GM12878 (cell line): ENCODE data around the gene DESI1. TPM values are rescaled to one million over a fixed set of nuclear protein-coding genes. Genes with fewer than 3 reads are reported as not detected.

ENCODE experiments used
- BHLHE40 ChIP-seq, 2 experiments: fragments of 450-650 bp in 1 of 2; IDR thresholded peaks; 2 replicates each; pipeline ENCODE4 v1.6.1; 2011 to 2017; ENCODE audit warnings: low read depth in 2 of 2, borderline replicate concordance in 1 of 2, improper control_type of control experiment in 1 of 2, low read length in 1 of 2, mild to moderate bottlenecking in 1 of 2
- CEBPB ChIP-seq, 2 experiments: fragments of 150-350 bp in 1 of 2; IDR thresholded peaks; 2 replicates each; pipeline ENCODE4 v1.6.1; 2012 to 2014; ENCODE audit warnings: low read depth in 2 of 2, low read length in 2 of 2, borderline replicate concordance in 1 of 2, inconsistent platforms in 1 of 2
- CHD1 ChIP-seq: IDR thresholded peaks from 2 replicates; pipeline ENCODE4 v1.6.1; 2012; ENCODE audit warnings: low read depth, low read length, improper control_type of control experiment
- CREB1 ChIP-seq: IDR thresholded peaks from 2 replicates; pipeline ENCODE4 v1.6.1; 2012; ENCODE audit warnings: low read depth, mild to moderate bottlenecking, inconsistent platforms
- CREM ChIP-seq: IDR thresholded peaks from 2 replicates; pipeline ENCODE4 v1.6.1; 2014; ENCODE audit warnings: antibody characterized with exemption, low read depth
- FOS ChIP-seq: IDR thresholded peaks from 3 replicates; pipeline ENCODE4 v1.6.1; 2011; ENCODE audit warnings: borderline replicate concordance; ENCODE audit not compliant: insufficient read length; ENCODE audit errors: extremely low read depth
- FOXK2 ChIP-seq: fragments of 450-650 bp; IDR thresholded peaks from 2 replicates; pipeline ENCODE4 v1.6.1; 2017; ENCODE audit warnings: mild to moderate bottlenecking, moderate library complexity
- FOXM1 ChIP-seq: IDR thresholded peaks from 2 replicates; pipeline ENCODE4 v1.6.1; 2012; ENCODE audit warnings: low read depth, mild to moderate bottlenecking, inconsistent platforms, low read length, moderate library complexity
- GABPA ChIP-seq: IDR thresholded peaks from 2 replicates; pipeline ENCODE4 v1.6.1; 2014; ENCODE audit warnings: antibody characterized with exemption, low read depth, mild to moderate bottlenecking, inconsistent platforms
- HCFC1 ChIP-seq: fragments of 150-350 bp; IDR thresholded peaks from 2 replicates; pipeline ENCODE4 v1.6.1; 2014; ENCODE audit warnings: low read length
- HDAC2 ChIP-seq: fragments of 200-600 bp; sonication (generic); IDR thresholded peaks from 2 replicates; pipeline ENCODE4 v1.6.1; 2017
- IKZF2 ChIP-seq, 2 experiments: fragments of 450-650 bp; IDR thresholded peaks; 2 replicates each; pipeline ENCODE4 v1.6.1; 2017; ENCODE audit warnings: mild to moderate bottlenecking in 2 of 2, moderate library complexity in 2 of 2
- JUNB ChIP-seq: IDR thresholded peaks from 2 replicates; pipeline ENCODE4 v1.6.1; 2016; ENCODE audit warnings: antibody characterized with exemption, mild to moderate bottlenecking
- JUND ChIP-seq: IDR thresholded peaks from 2 replicates; pipeline ENCODE4 v1.6.1; 2012; ENCODE audit warnings: low read depth, mild to moderate bottlenecking, low read length, improper control_type of control experiment, moderate library complexity
- POLR2AphosphoS5 ChIP-seq: IDR thresholded peaks from 2 replicates; pipeline ENCODE4 v1.6.1; 2011; ENCODE audit warnings: mild to moderate bottlenecking, low read length, inconsistent platforms
- RAD21 ChIP-seq: IDR thresholded peaks from 2 replicates; pipeline ENCODE4 v1.6.1; 2011; ENCODE audit warnings: mild to moderate bottlenecking, low read depth, low read length, moderate library complexity; ENCODE audit not compliant: insufficient read depth
- ZBTB40 ChIP-seq: fragments of 450-650 bp; IDR thresholded peaks from 2 replicates; pipeline ENCODE4 v1.6.1; 2016; ENCODE audit warnings: mild to moderate bottlenecking, moderate library complexity, borderline replicate concordance
- ZNF217 ChIP-seq: fragments of 450-650 bp; IDR thresholded peaks from 2 replicates; pipeline ENCODE4 v1.6.1; 2017; ENCODE audit warnings: antibody characterized with exemption, mild to moderate bottlenecking
- ZZZ3 ChIP-seq: IDR thresholded peaks from 2 replicates; pipeline ENCODE4 v1.6.1; 2011; ENCODE audit warnings: low read depth; ENCODE audit not compliant: control insufficient read depth, insufficient read length
- polyA plus RNA-seq, 11 experiments: library from polyadenylated mRNA; depleted of rRNA in 4 of 11; unstranded in 6 of 11; stranded (reverse) in 5 of 11; fragments of >200 nt; fragmentation: Nextera tagmentation in 4 of 11; fragmentation: Illumina TruSeq in 1 of 11; extraction: Ambion mirVana in 4 of 11; extraction: Trizol in 1 of 11; gene quantifications; 1 replicate in 1 of 11; 2 replicates in 10 of 11; pipeline versions ENCODE4 v1.2.1 to v1.2.3, GENCODE V29; 2011 to 2016; ENCODE audit warnings: inconsistent platforms in 2 of 11, missing spikeins in 2 of 11, low read depth in 1 of 11
- total RNA-seq, 4 experiments: library from RNA; depleted of rRNA in 3 of 4; stranded (reverse); fragments of >200 nt in 3 of 4; fragmentation: Illumina TruSeq in 1 of 4; extraction: Trizol in 1 of 4; gene quantifications; 2 replicates each; pipeline versions ENCODE4 v1.2.1 to v1.2.3, GENCODE V29; 2013 to 2021
- TF ChIP-seq, protein P1 (sequence below): fragments of 450-650 bp; IDR thresholded peaks from 2 replicates; pipeline ENCODE4 v1.6.1; 2017; ENCODE audit warnings: mild to moderate bottlenecking, moderate library complexity
- TF ChIP-seq, protein P2 (sequence below): fragments of 150-350 bp; IDR thresholded peaks from 2 replicates; pipeline ENCODE4 v1.6.1; 2014; ENCODE audit warnings: mild to moderate bottlenecking, low read depth, low read length

DESI1 gene
- total and polyA plus RNA-seq, 10 of the 15 experiments (the other 5 are each of a cell fraction or from before 2014, with no cell fraction given) = 8.0 to 76.8 (median 40.6) TPM

- TF ChIP-seq, protein P1, sequence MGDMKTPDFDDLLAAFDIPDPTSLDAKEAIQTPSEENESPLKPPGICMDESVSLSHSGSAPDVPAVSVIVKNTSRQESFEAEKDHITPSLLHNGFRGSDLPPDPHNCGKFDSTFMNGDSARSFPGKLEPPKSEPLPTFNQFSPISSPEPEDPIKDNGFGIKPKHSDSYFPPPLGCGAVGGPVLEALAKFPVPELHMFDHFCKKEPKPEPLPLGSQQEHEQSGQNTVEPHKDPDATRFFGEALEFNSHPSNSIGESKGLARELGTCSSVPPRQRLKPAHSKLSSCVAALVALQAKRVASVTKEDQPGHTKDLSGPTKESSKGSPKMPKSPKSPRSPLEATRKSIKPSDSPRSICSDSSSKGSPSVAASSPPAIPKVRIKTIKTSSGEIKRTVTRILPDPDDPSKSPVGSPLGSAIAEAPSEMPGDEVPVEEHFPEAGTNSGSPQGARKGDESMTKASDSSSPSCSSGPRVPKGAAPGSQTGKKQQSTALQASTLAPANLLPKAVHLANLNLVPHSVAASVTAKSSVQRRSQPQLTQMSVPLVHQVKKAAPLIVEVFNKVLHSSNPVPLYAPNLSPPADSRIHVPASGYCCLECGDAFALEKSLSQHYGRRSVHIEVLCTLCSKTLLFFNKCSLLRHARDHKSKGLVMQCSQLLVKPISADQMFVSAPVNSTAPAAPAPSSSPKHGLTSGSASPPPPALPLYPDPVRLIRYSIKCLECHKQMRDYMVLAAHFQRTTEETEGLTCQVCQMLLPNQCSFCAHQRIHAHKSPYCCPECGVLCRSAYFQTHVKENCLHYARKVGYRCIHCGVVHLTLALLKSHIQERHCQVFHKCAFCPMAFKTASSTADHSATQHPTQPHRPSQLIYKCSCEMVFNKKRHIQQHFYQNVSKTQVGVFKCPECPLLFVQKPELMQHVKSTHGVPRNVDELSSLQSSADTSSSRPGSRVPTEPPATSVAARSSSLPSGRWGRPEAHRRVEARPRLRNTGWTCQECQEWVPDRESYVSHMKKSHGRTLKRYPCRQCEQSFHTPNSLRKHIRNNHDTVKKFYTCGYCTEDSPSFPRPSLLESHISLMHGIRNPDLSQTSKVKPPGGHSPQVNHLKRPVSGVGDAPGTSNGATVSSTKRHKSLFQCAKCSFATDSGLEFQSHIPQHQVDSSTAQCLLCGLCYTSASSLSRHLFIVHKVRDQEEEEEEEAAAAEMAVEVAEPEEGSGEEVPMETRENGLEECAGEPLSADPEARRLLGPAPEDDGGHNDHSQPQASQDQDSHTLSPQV = no peak
- TF ChIP-seq ZBTB40 (peak; percentile 45; the same call in 1 of the 2 replicates), CHD1 (no peak), ZNF217 (no peak), POLR2AphosphoS5 (0 out of 2 replicates have a peak, but pooled peaks have one; percentile 65), CREB1 (no peak), CREM (no peak), GABPA (peak; percentile 37; the same call in 1 of the 2 replicates), FOXK2 (no peak), FOS (no peak), FOXM1 (no peak), IKZF2 (IDR thresholded peaks at IDR 0.05) (0 out of 4 replicates have a peak, but pooled peaks of 1 of the 2 experiments have one; percentile 9), JUNB (no peak), HDAC2 (no peak), ZZZ3 (no peak), RAD21 (no peak), HCFC1 (no peak), CEBPB (IDR thresholded peaks at IDR 0.05; ENCODE audit: borderline replicate concordance in 1 of 2, low read depth in 2 of 2, low read length in 2 of 2) (no peak), BHLHE40 (IDR thresholded peaks at IDR 0.05; ENCODE audit: borderline replicate concordance in 1 of 2, low read depth in 2 of 2, low read length in 1 of 2) (0 out of 4 replicates have a peak, but pooled peaks have one; percentile 6 to 26), JUND (no peak)
- TF ChIP-seq, protein P2, sequence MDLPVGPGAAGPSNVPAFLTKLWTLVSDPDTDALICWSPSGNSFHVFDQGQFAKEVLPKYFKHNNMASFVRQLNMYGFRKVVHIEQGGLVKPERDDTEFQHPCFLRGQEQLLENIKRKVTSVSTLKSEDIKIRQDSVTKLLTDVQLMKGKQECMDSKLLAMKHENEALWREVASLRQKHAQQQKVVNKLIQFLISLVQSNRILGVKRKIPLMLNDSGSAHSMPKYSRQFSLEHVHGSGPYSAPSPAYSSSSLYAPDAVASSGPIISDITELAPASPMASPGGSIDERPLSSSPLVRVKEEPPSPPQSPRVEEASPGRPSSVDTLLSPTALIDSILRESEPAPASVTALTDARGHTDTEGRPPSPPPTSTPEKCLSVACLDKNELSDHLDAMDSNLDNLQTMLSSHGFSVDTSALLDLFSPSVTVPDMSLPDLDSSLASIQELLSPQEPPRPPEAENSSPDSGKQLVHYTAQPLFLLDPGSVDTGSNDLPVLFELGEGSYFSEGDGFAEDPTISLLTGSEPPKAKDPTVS = no peak
Observed at GRCh38 chr22:41589391-41590241, 31.2 kb downstream of the DESI1 start, which contains the start of gene PMM1 (continued).
